ENCODE measurements around the gene NPAS4. TPM values are rescaled to one million over a fixed set of nuclear protein-coding genes. Genes with fewer than 3 reads are reported as not detected.

The NPAS4 gene
- total and polyA plus RNA-seq, 9 of the 15 experiments (the other 6 are each of a cell fraction or from before 2014, with no cell fraction given) = not detected

GRCh38 chr11:66437979-66438503 lies 17.2 kb downstream of the NPAS4 start (continued):
- TF ChIP-seq ZBTB17 (CRISPR knock-in tag; IDR thresholded peaks at IDR 0.05) = no peak
- TF ChIP-seq CBX2 (IDR thresholded peaks at IDR 0.05; ENCODE audit: insufficient read depth, low read length, poor library complexity, severe bottlenecking) = no peak
- TF ChIP-seq ZNF592 (IDR thresholded peaks at IDR 0.05) = no peak
- no peak for TF ChIP-seq SREBF1 (IDR thresholded peaks at IDR 0.05; ENCODE audit: borderline replicate concordance, low read depth, low read length)
- TF ChIP-seq CREBBP (IDR thresholded peaks at IDR 0.05; ENCODE audit: low read depth, low read length) = no peak
